GM21360 (cell line): ENCODE data around the gene TXNL4A.
"Not testable (repeated sequence)": the region's sequence is repeated elsewhere in the genome, so short reads cannot be mapped to it uniquely, and the experiment has no call there.

ENCODE experiments used
- ATAC-seq: cut with Tn5 transposase; IDR thresholded peaks from one replicate; pipeline ENCODE4 v1.9.1; 2021; ENCODE audit warnings: mild to moderate bottlenecking, moderate library complexity; ENCODE audit not compliant: unreplicated experiment

Gene TXNL4A

GRCh38 chr18:79964330-79965118, 23.8 kb downstream of the TXNL4A start, which contains the start of gene HSBP1L1:
Gene HSBP1L1 (plus strand): TSS chr18:79964643. CDS start chr18:79964736, 93 bp downstream.
- ATAC-seq: peak; percentile 70

DNA sequence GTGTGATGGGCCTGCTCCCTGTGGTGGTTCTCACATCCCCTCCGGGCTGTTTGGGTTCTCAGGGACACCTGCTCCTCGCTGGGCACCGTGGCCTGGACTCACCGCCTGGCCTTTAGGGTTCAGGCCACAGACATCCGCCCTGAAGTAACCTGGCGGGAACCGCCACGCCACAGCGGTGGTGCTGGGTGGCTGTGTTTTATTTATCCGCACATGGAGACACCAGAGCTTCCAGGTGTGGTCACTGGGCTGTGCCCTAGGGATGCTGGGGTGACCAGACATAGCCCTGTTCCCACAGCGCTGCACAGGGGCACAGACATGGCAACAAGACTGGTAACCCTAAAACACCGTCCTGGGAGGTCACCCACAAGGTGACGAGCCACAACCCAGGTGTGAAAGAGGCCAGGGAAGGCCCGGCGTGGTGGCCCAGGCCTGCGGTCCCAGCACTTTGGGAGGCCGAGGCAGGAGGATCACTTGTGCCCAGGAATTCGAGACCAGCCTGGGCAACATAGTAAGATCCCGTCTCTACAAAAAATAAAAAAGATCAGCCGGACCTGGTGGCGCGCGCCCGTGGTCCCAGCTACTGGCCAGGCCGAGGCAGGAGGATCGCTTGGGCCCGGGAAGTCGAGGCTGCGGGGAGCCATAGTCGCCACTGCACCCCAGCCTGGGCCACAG, 24.6 kb downstream of the TXNL4A start:
- ATAC-seq: no peak

GRCh38 chr18:79962835-79963657, 25.3 kb downstream of the TXNL4A start:
- ATAC-seq: peak; percentile 44

DNA sequence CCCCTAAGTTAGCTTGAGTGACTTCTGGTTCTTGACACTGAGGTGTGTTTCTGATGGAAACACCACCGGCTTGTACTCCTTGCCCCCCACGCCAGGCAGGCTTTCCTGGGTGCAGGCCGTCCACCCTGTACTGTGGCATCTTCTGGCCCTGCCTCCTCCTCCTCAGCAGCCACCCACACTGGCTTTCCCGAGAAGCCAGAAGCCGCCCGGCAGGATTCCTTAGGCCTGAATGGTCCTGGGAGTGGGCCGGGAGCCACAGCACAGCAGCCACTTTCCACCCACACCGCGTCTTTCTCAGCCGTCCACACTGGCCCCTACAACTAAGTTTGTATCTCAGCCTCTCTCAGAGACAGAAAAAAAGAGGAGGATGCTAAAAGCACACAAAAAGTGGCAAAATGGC, 26.1 kb downstream of the TXNL4A start:
- ATAC-seq: no peak

- ATAC-seq: no peak
Measured at GRCh38 chr18:79961527-79962291, 26.7 kb downstream of the TXNL4A start.

DNA sequence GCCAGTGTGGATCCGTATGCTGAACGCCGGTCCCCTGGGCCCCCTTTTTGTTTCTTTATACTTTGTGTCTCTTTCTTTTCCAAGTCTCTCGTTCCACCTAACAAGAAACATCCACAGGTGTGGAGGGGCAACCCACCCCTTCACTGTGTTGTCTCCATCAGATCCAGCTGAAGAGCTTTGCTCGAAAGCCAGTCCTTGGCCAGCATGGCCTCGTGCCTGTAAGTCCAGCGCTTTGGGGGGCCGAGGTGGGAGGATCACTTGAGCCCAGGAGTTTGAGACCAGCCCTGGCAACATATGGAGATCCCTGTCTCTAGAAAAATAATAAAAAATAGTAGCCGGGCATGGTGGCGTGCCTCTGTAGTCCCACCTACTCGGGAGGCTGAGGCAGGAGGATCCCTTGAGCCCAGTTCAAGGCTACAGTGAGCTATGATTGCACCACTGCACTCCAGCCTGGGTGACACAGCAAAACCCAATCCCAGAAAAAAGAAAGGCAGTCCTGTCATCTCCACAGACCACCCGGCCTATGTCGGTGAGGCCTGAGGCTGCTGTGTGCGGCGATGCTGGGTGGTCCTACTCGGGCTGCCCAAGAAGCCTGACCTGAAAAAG, 27.3 kb downstream of the TXNL4A start:
- no peak for ATAC-seq

DNA sequence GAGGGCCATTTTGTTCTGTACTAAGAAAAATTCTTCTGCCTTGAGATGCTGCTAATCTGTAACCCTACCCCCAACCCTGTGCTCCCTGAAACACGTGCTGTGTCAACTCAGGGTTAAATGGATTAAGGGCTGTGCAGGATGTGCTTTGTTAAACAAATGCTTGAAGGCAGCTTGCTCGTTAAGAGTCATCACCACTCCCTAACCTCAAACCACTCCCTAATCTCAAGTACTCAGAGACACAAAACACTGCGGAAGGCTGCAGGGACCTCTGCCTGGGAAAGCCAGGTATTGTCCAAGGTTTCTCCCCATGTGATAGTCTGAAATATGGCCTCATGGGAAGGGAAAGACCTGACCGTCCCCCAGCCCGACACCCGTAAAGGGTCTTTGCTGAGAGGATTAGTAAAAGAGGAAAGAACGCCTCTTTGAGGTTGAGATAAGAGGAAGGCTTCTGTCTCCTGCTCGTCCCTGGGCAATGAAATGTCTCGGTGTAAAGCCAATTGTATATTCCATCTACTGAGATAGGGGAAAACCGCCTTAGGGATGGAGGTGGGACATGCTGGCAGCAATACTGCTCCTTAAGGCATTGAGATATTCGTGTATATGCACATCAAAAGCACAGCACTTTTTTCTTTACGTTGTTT, 28.1 kb downstream of the TXNL4A start:
- ATAC-seq: not testable (repeated sequence)

GRCh38 chr18:79958981-79959380, 29.4 kb downstream of the TXNL4A start:
- no peak for ATAC-seq

DNA sequence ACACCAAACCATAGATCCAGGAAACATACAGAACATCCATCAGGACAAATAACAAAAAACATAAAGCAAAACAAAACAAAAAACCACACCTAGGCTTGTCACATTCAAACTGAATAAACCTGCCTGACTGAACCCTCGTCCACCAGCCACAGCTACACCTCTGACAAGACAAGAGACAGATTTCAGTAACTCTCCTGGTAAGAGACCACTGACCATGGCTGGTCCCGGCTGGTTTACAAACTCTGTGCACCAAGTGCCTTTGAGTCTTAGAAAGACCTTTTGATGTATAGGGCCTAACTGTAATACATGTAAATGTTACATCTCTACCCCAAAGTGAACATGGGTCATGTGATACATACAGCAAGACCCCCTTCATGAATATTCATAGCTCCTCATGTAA, 32.1 kb downstream of the TXNL4A start:
- ATAC-seq: no peak

DNA sequence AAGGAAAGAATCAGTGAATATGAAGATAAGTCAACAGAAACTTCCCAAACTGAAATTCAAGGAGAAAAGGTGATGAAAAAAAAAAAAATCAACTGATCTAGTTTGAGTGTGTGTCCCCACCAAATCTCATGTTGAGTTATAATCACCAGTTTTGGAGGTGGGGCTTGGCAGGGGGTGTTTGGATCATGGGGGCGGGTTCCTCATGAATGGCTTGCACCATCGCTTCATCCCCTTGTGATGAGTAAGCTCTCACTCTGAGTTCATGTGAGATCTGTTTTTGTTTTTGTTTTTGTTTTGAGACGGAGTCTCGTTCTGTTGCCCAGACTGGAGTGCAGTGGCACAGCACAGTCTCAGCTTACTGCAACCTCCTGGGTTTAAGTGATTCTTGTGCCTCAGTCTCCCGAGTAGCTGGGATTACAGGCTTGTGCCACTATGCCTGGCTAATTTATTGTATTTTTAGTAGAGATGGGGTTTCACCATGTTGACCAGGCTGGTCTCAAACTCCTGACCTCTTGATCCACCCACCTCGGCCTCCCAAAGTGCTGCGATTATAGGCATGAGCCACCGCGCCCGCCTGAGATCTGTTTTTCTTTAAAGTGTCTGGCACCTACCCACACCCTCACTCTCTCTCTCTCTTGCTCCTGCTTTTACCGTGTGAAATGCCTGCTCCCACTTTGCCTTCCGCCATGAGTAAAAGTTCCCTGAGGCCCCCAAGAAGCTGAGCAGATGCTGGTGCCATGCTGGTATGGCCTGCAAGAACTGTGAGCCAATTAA, 32.9 kb downstream of the TXNL4A start:
- ATAC-seq: no peak

GRCh38 chr18:79954791-79955190, 33.6 kb downstream of the TXNL4A start:
- no peak for ATAC-seq

GRCh38 chr18:79953971-79954651, 34.3 kb downstream of the TXNL4A start:
- ATAC-seq: no peak

GRCh38 chr18:79952996-79953559, 35.3 kb downstream of the TXNL4A start:
- ATAC-seq: no peak

GRCh38 chr18:79952456-79952995, 35.8 kb downstream of the TXNL4A start:
- ATAC-seq: no peak

DNA sequence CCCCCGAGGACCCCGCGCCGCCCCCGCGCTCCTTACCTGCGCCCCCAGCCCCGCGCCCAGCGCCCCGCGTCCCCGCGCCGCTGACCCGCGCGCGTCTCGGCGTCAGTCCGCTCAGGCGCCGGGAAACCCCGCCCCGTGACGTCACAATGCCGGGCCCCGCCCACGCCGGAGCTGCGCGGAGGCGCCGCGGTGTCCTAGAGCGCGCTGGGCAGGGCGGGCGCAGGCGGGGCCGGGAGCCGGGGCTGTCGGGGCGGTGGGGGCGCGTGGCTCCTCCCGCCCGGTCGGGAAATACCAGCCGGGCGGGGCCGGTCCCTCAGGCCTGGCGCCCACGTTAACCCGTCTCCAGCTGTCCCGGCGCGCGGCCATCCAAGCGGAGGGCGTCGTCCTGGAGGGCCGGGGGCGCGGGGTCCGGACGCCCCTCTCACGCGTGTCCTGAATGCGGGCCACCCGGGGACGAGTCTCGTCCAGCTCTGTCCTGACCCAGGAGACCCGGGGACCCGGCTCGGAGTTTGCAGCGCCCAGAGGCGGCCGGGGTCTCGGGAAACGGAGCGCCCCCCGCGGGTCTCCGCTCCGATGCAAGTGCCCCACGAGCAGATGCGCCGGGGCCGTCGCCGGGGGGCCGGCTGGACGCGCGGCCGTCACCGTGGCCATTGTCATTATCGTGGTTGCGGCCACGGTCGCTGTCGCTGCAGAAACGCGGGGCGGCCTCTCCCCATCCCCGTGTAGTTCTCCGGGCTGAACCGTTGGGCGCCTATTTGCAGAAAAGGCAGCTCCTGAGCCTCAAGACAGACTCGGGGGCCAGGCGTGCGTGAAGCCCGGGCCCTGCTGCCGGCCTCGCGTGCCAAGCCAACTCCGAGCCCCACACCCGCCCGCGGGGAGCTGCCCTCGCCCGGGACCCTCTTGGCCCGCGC, 36.6 kb downstream of the TXNL4A start, which contains the start of gene SLC66A2:
Gene SLC66A2 (minus strand): TSS at position 109 of the 911 bp plus-strand sequence. CDS start 727 bp downstream, outside the sequence.
- ATAC-seq: peak; percentile 71

DNA sequence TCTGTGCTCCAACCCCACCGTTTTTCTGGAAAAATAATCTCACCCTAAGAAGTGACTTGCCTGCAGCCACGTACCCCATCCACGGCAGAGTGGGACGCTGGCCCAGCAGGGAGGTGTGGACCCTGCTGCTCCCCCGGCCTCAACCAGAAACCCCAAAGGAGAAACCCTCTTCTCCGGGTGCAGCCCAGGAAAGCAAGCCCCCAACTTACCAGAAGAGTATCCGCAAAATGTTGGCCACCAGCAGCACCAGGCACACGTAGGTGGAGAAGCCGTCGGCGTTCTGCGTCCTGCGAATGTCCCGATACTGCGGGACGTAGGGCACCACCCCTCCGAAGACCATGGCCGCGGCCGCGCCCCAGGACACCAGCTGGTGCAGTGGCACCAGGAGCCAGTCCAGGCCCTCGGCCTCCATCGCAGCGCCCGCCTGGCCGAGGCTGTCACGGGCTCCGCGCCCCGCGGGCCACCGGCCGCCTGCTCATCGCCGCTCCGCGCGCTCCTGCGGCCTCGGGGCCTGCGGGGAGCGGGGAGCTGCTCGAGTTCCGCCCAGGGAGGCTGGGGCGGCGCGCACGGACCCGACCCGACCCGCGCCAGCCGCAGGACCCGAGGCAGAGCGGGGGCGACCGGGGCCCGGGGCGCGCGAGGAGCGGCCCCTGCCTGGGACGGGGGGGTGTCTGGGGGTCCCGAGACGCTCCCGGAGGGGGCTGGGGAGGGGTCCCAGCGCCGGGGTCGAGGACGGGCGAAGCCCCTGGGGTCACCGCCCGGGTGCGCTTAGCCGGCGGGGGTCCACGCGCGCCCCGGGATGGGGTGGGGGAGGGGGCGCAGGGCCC, 37.6 kb downstream of the TXNL4A start:
- no peak for ATAC-seq
